Fibroblast of lung (primary cell): ENCODE results near the gene YWHAQ. TPM values are rescaled to one million over a fixed set of nuclear protein-coding genes. Genes with fewer than 3 reads are reported as not detected.

ENCODE experiments used
- DNase-seq, 2 donors: peaks; one replicate each; pipeline versions ENCODE4 v3.0.0 to v3.0.0-alpha.2; 2010; ENCODE audit warnings: low read depth in 2 of 2
- H2AFZ ChIP-seq: 2 replicates; pipeline ENCODE4 v1.5.1; 2012; ENCODE audit warnings: low read length, control low read depth, inconsistent platforms
- H3K27ac ChIP-seq: 2 replicates; pipeline ENCODE4 v1.5.1; 2011; ENCODE audit warnings: low read length, control low read depth; ENCODE audit not compliant: insufficient read depth
- H3K27me3 ChIP-seq: 2 replicates; pipeline ENCODE4 v1.5.1; 2011; ENCODE audit warnings: mild to moderate bottlenecking, low read length; ENCODE audit not compliant: control insufficient read depth, insufficient read depth
- H3K36me3 ChIP-seq: 2 replicates; pipeline ENCODE4 v1.5.1; 2011; ENCODE audit warnings: low read length; ENCODE audit not compliant: control insufficient read depth, insufficient read depth
- H3K4me1 ChIP-seq: 2 replicates; pipeline ENCODE4 v1.5.1; 2011; ENCODE audit warnings: low read length; ENCODE audit not compliant: control insufficient read depth, insufficient read depth; ENCODE audit errors: extremely low read depth
- H3K4me2 ChIP-seq: 2 replicates; pipeline ENCODE4 v1.5.1; 2011; ENCODE audit warnings: low read length, control low read depth; ENCODE audit not compliant: insufficient read depth; ENCODE audit errors: extremely low read depth
- H3K4me3 ChIP-seq, 4 experiments: fragments of 200-600 bp in 1 of 4; sonication (generic) in 1 of 4; replicated peaks in 1 of 4; 2 replicates each; pipeline ENCODE4 v1.5.1; 2011 to 2016; ENCODE audit warnings: low read length in 4 of 4, low read depth in 3 of 4, mild to moderate bottlenecking in 3 of 4, control low read depth in 2 of 4, inconsistent platforms in 1 of 4, mixed read lengths in 1 of 4; ENCODE audit not compliant: insufficient read depth in 1 of 4; ENCODE audit errors: control extremely low read depth in 1 of 4
- H3K79me2 ChIP-seq: 2 replicates; pipeline ENCODE4 v1.5.1; 2012; ENCODE audit warnings: mild to moderate bottlenecking, low read length, inconsistent platforms; ENCODE audit not compliant: control insufficient read depth, insufficient read depth
- H3K9ac ChIP-seq: 2 replicates; pipeline ENCODE4 v1.5.1; 2011; ENCODE audit warnings: mild to moderate bottlenecking, low read length, control low read depth; ENCODE audit not compliant: insufficient read depth
- H3K9me3 ChIP-seq: 2 replicates; pipeline ENCODE4 v1.5.1; 2012; ENCODE audit warnings: low read depth, low read length; ENCODE audit not compliant: control insufficient read depth, insufficient read depth
- H4K20me1 ChIP-seq: 2 replicates; pipeline ENCODE4 v1.5.1; 2011; ENCODE audit warnings: low read length; ENCODE audit not compliant: control insufficient read depth, insufficient read depth; ENCODE audit errors: extremely low read depth
- CTCF ChIP-seq, 2 donors: IDR thresholded peaks in 1 of 2; conservative IDR thresholded peaks in 1 of 2; 1 replicate in 1 of 2; 2 replicates in 1 of 2; pipeline ENCODE4 v1.5.1; 2011 to 2012; ENCODE audit warnings: low read length in 2 of 2, control low read depth in 1 of 2, inconsistent platforms in 1 of 2, low read depth in 1 of 2, mild to moderate bottlenecking in 1 of 2
- EZH2 ChIP-seq: IDR thresholded peaks from 2 replicates; pipeline ENCODE4 v1.5.1; 2012; ENCODE audit warnings: low read length, control low read depth, mild to moderate bottlenecking; ENCODE audit errors: missing control alignments
- polyA plus RNA-seq, 2 donors: library from polyadenylated mRNA; depleted of rRNA in 1 of 2; stranded (reverse) in 1 of 2; unstranded in 1 of 2; fragments of >200 nt; gene quantifications; 2 replicates each; pipeline ENCODE4 v1.2.1, GENCODE V29; 2011 to 2012; ENCODE audit warnings: missing spikeins in 1 of 2
- total RNA-seq: library from RNA; depleted of rRNA; stranded (reverse); fragments of >200 nt; gene quantifications from 2 replicates; pipeline ENCODE4 v1.2.1, GENCODE V29; 2014

YWHAQ gene
- total and polyA plus RNA-seq, 2 donors (not counting 1 experiment from before 2014, with no cell fraction given): 323 to 510 TPM

- Histone ChIP-seq H3K9ac (no peak overlapping the region), H3K27me3 (no peaks in the 10 kb centered on the region), H3K27ac (no peak overlapping the region), H2AFZ (no peak overlapping the region), H3K4me2 (no peak overlapping the region), H3K4me1 (peaks cover 4% of the 10 kb centered on the region), H3K79me2 (no peaks in the 10 kb centered on the region), H3K4me3 (no peak overlapping the region), H3K36me3 (no peaks in the 10 kb centered on the region), H3K9me3 (no peaks in the 10 kb centered on the region), H4K20me1 (no peaks in the 10 kb centered on the region)
- TF ChIP-seq CTCF (conservative IDR thresholded peaks at IDR 0.05 in 1 of 2, IDR thresholded peaks at IDR 0.05 in 1 of 2; ENCODE audit: low read depth in 1 of 2, low read length in 2 of 2): no peak
- no peak for DNase-seq
Measured at GRCh38 chr2:9663008-9663879, 32.4 kb upstream of the YWHAQ start.

GRCh38 chr2:9661261-9661660 is 30.5 kb upstream of the YWHAQ start:
- peaks cover 16% of the 10 kb centered on the region for H3K4me1 ChIP-seq
- H3K4me3 ChIP-seq: no peak overlapping the region
- no peak for TF ChIP-seq CTCF (conservative IDR thresholded peaks at IDR 0.05 in 1 of 2, IDR thresholded peaks at IDR 0.05 in 1 of 2; ENCODE audit: low read depth in 1 of 2, low read length in 2 of 2)
- TF ChIP-seq EZH2: no peak

DNA sequence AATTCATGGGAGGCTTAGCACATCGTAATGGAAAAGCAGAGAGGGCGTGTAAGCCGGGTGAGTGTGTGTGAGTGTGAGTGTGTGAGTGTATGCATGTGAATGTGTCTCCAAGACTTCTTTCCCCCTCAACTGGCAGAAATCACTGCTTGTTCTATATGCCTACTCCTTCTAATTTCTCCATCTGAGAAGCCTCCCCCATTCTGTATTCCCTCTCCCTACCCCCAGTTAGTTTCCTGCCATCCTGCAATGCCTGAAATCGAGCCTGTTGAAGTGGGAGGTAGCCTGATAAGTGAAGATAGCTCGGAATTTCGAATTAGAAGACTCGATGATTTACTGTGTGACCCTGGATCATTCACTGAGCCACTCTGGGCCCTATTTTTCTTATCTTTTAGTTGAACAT is 30.0 kb upstream of the YWHAQ start:
- no peaks in the 10 kb centered on the region for H3K9me3 ChIP-seq
- peaks cover 16% of the 10 kb centered on the region for H3K4me1 ChIP-seq
- H3K79me2 ChIP-seq: no peaks in the 10 kb centered on the region
- H3K4me2 ChIP-seq: no peak overlapping the region
- DNase-seq: no peak
- no peak overlapping the region for H2AFZ ChIP-seq
- no peak for TF ChIP-seq CTCF (conservative IDR thresholded peaks at IDR 0.05 in 1 of 2, IDR thresholded peaks at IDR 0.05 in 1 of 2; ENCODE audit: low read depth in 1 of 2, low read length in 2 of 2)
- TF ChIP-seq EZH2: no peak
- H3K27me3 ChIP-seq: no peaks in the 10 kb centered on the region
- H3K9ac ChIP-seq: no peak overlapping the region
- no peak overlapping the region for H3K27ac ChIP-seq
- H3K36me3 ChIP-seq: no peaks in the 10 kb centered on the region
- H3K4me3 ChIP-seq: no peak overlapping the region
- no peaks in the 10 kb centered on the region for H4K20me1 ChIP-seq

More at GRCh38 chr2:9661261-9661660, 30.5 kb upstream of the YWHAQ start:
- H4K20me1 ChIP-seq: no peaks in the 10 kb centered on the region
- no peaks in the 10 kb centered on the region for H3K79me2 ChIP-seq
- H3K9me3 ChIP-seq: no peaks in the 10 kb centered on the region
- H3K27ac ChIP-seq: no peak overlapping the region
- no peak overlapping the region for H3K4me2 ChIP-seq
- DNase-seq: no peak
- no peak overlapping the region for H3K9ac ChIP-seq
- no peaks in the 10 kb centered on the region for H3K27me3 ChIP-seq
- no peak overlapping the region for H2AFZ ChIP-seq
- H3K36me3 ChIP-seq: no peaks in the 10 kb centered on the region
